Erythroblast (primary cell): ENCODE measurements around the gene PUM1.

Experiments used
- DNase-seq, 2 experiments: peaks; one replicate each; lab custom pipeline; 2025; lab: John Stamatoyannopoulos, UW
- GATA1 ChIP-seq: IDR thresholded peaks from 2 replicates; pipeline ENCODE4 v1.6.1; 2011; ENCODE audit warnings: low read depth, mild to moderate bottlenecking, control low read depth, low read length, moderate library complexity
- POLR2A ChIP-seq: IDR thresholded peaks from 2 replicates; pipeline ENCODE4 v1.6.1; 2011; ENCODE audit warnings: mild to moderate bottlenecking, low read length

PUM1 gene

GRCh38 chr1:30906631-30907441, 158.7 kb downstream of the PUM1 start:
- DNase-seq, result no peak
- no peak for TF ChIP-seq POLR2A
- TF ChIP-seq GATA1, result no peak

- no peak for DNase-seq
- TF ChIP-seq GATA1 (no peak), POLR2A (no peak)
Observed at GRCh38 chr1:30905916-30906620, 159.4 kb downstream of the PUM1 start.

GRCh38 chr1:30905403-30905802, 160.1 kb downstream of the PUM1 start:
- DNase-seq, result no peak

GRCh38 chr1:30904962-30905335, 160.6 kb downstream of the PUM1 start:
- no peak for TF ChIP-seq GATA1
- no peak for TF ChIP-seq POLR2A
- DNase-seq, result no peak

More at GRCh38 chr1:30905403-30905802, 160.1 kb downstream of the PUM1 start:
- TF ChIP-seq POLR2A, result no peak
- no peak for TF ChIP-seq GATA1

- TF ChIP-seq POLR2A (no peak), GATA1 (no peak)
Observed at GRCh38 chr1:30904191-30904961, 161.1 kb downstream of the PUM1 start.

GRCh38 chr1:30903343-30904034, 162.0 kb downstream of the PUM1 start:
- TF ChIP-seq GATA1 (no peak), POLR2A (no peak)
- peak in 1 of 2 experiments; percentile 16 for DNase-seq

More at GRCh38 chr1:30904191-30904961, 161.1 kb downstream of the PUM1 start:
- no peak for DNase-seq

- no peak for TF ChIP-seq GATA1
- TF ChIP-seq POLR2A, result no peak
- no peak for DNase-seq
Observed at GRCh38 chr1:30902593-30903290, 162.8 kb downstream of the PUM1 start.

- DNase-seq, result no peak
- TF ChIP-seq POLR2A, result no peak
- TF ChIP-seq GATA1, result no peak
Observed at GRCh38 chr1:30901798-30902581, 163.5 kb downstream of the PUM1 start.

- TF ChIP-seq GATA1, result no peak
- TF ChIP-seq POLR2A, result no peak
- DNase-seq, result no peak
Observed at GRCh38 chr1:30900931-30901560, 164.5 kb downstream of the PUM1 start.

GRCh38 chr1:30900486-30900885, 165.0 kb downstream of the PUM1 start:
- no peak for TF ChIP-seq POLR2A
- DNase-seq, result no peak

- TF ChIP-seq POLR2A (no peak), GATA1 (no peak)
Observed at GRCh38 chr1:30899577-30900389, 165.7 kb downstream of the PUM1 start.

More at GRCh38 chr1:30899577-30900389, 165.7 kb downstream of the PUM1 start:
- peak; percentile 63 for DNase-seq
